HepG2 (cell line): Measurements from ENCODE around the gene AMBRA1. TPM values are rescaled to one million over a fixed set of nuclear protein-coding genes. Genes with fewer than 3 reads are reported as not detected.

ENCODE experiments used
- ARID2 ChIP-seq: sonication (generic); formaldehyde crosslinking; IDR thresholded peaks from 2 replicates; pipeline ENCODE4 v1.8.1; 2022; ENCODE audit warnings: mild to moderate bottlenecking, missing genetic modification reagents, borderline replicate concordance
- BORCS8-MEF2B ChIP-seq: sonication (generic); formaldehyde crosslinking; IDR thresholded peaks from 2 replicates; pipeline ENCODE4 v1.8.0; 2022; ENCODE audit warnings: mild to moderate bottlenecking, missing genetic modification reagents
- CENPT ChIP-seq: sonication (generic); formaldehyde crosslinking; IDR thresholded peaks from 2 replicates; pipeline ENCODE4 v1.8.0; 2022; ENCODE audit warnings: low read depth, mild to moderate bottlenecking, moderate library complexity, missing genetic modification reagents
- EP300 ChIP-seq, 3 experiments: sonication (generic) in 1 of 3; formaldehyde crosslinking in 1 of 3; IDR thresholded peaks; 2 replicates each; pipeline versions ENCODE4 v1.5.1 to v1.6.1; 2011 to 2020; ENCODE audit warnings: low read depth in 2 of 3, low read length in 2 of 3, borderline replicate concordance in 1 of 3, improper control_type of control experiment in 1 of 3, mild to moderate bottlenecking in 1 of 3, missing genetic modification reagents in 1 of 3, moderate library complexity in 1 of 3
- HNRNPUL1 ChIP-seq: fragments of 200-400 bp; formaldehyde crosslinking; IDR thresholded peaks from 2 replicates; pipeline ENCODE4 v1.6.1; 2017; ENCODE audit warnings: low read depth, mild to moderate bottlenecking, low read length, moderate library complexity
- HOXA3 ChIP-seq: sonication (generic); formaldehyde crosslinking; IDR thresholded peaks from 2 replicates; pipeline ENCODE4 v1.5.0; 2020; ENCODE audit warnings: missing genetic modification reagents
- KAT7 ChIP-seq: IDR thresholded peaks from 2 replicates; pipeline ENCODE4 v1.6.1; 2018; ENCODE audit warnings: borderline replicate concordance, missing compliant biosample characterization
- KLF11 ChIP-seq: IDR thresholded peaks from 2 replicates; pipeline ENCODE4 v1.6.1; 2016; ENCODE audit warnings: missing compliant biosample characterization
- MTA3 ChIP-seq: sonication (generic); formaldehyde crosslinking; IDR thresholded peaks from 2 replicates; pipeline ENCODE4 v1.4.0; 2020; ENCODE audit warnings: missing genetic modification reagents
- PPARG ChIP-seq: conservative IDR thresholded peaks from 2 replicates; pipeline ENCODE4 v1.6.1; 2016; ENCODE audit warnings: missing biosample characterization, missing genetic modification reagents
- REL ChIP-seq: sonication (generic); formaldehyde crosslinking; conservative IDR thresholded peaks from 2 replicates; pipeline ENCODE4 v1.8.0; 2022; ENCODE audit warnings: mild to moderate bottlenecking, missing genetic modification reagents, moderate library complexity
- RXRA ChIP-seq: sonication (generic); formaldehyde crosslinking; IDR thresholded peaks from 2 replicates; pipeline ENCODE4 v1.5.1; 2020; ENCODE audit warnings: missing genetic modification reagents
- SMYD3 ChIP-seq: sonication (generic); formaldehyde crosslinking; IDR thresholded peaks from 2 replicates; pipeline ENCODE4 v1.8.1; 2023; ENCODE audit warnings: mild to moderate bottlenecking, missing genetic modification reagents
- TBX3 ChIP-seq: fragments of 450-650 bp; IDR thresholded peaks from 2 replicates; pipeline ENCODE4 v1.6.1; 2017; ENCODE audit warnings: antibody characterized with exemption, mild to moderate bottlenecking, inconsistent platforms, borderline replicate concordance
- TRAFD1 ChIP-seq: sonication (generic); formaldehyde crosslinking; IDR thresholded peaks from 2 replicates; pipeline ENCODE4 v1.5.1; 2020; ENCODE audit warnings: missing genetic modification reagents, mild to moderate bottlenecking, borderline replicate concordance
- ZKSCAN1 ChIP-seq: fragments of 150-350 bp; IDR thresholded peaks from 2 replicates; pipeline ENCODE4 v1.6.1; 2014; ENCODE audit warnings: low read length
- ZNF142 ChIP-seq: sonication (generic); formaldehyde crosslinking; IDR thresholded peaks from 2 replicates; pipeline ENCODE4 v1.4.0; 2020; ENCODE audit warnings: missing genetic modification reagents
- polyA plus RNA-seq, 8 experiments: library from polyadenylated mRNA; depleted of rRNA in 3 of 8; stranded (reverse) in 7 of 8; unstranded in 1 of 8; fragments of >200 nt; fragmentation: Illumina TruSeq in 4 of 8; extraction: Trizol in 4 of 8; gene quantifications; 2 replicates each; pipeline versions ENCODE4 v1.2.1 to v1.2.3, GENCODE V29; 2011 to 2016; ENCODE audit warnings: low read depth in 4 of 8, missing spikeins in 1 of 8, mixed read lengths in 1 of 8; ENCODE audit not compliant: insufficient read depth in 1 of 8
- total RNA-seq, 5 experiments: library from RNA; depleted of rRNA; stranded (reverse); fragments of >200 nt; fragmentation: Illumina TruSeq; extraction: Trizol; gene quantifications; 2 replicates each; pipeline ENCODE4 v1.2.3, GENCODE V29; 2016; ENCODE audit warnings: low read depth in 1 of 5
- TF ChIP-seq, protein P1 (sequence below): sonication (generic); formaldehyde crosslinking; IDR thresholded peaks from 2 replicates; pipeline ENCODE4 v1.4.0; 2020; ENCODE audit warnings: missing genetic modification reagents
- TF ChIP-seq, protein P2 (sequence below): sonication (generic); formaldehyde crosslinking; IDR thresholded peaks from 2 replicates; pipeline ENCODE4 v1.5.0; 2020; ENCODE audit warnings: mild to moderate bottlenecking, missing genetic modification reagents

The AMBRA1 gene
- total and polyA plus RNA-seq, 2 of the 13 experiments (the other 11 are each of a cell fraction or from before 2014, with no cell fraction given) = 15.7 to 26.0 TPM

DNA sequence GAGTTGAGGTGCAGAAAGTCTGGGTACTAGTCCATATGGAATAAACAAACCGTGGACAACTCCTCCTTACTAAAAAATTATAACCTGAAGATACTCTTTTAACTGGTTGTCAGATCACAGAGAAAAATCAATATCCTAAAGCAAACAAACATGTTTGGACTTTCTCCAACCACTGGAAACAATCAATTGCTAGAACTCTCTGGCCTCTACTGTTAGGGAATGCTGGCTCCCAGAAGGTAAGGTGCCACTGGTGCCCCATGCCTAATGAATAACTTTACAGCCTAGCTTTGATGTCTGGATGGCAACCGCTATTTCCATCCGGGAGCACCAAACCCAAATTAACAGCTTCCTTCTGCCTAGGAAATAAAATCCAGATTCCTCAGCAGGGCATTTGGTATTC lies 74.5 kb downstream of the AMBRA1 start (continued):
- no peak for TF ChIP-seq TRAFD1
- no peak for TF ChIP-seq RXRA (CRISPR knock-in tag)
- no peak for TF ChIP-seq REL
- TF ChIP-seq EP300 (IDR thresholded peaks at IDR 0.05; ENCODE audit: low read depth in 2 of 2, low read length in 2 of 2) = peak in 1 of 2 experiments; percentile 39; a peak in 1 of 4 replicates
- no peak for TF ChIP-seq EP300 (CRISPR knock-in tag; IDR thresholded peaks at IDR 0.05; ENCODE audit: borderline replicate concordance)
- no peak for TF ChIP-seq ARID2 (CRISPR knock-in tag)
- no peak for TF ChIP-seq SMYD3 (CRISPR knock-in tag)
- TF ChIP-seq HOXA3 (CRISPR knock-in tag) = no peak
- no peak for TF ChIP-seq CENPT (CRISPR knock-in tag)
- TF ChIP-seq KLF11 = no peak
- no peak for TF ChIP-seq ZKSCAN1
- TF ChIP-seq MTA3 (CRISPR knock-in tag) = no peak
- TF ChIP-seq KAT7 (CRISPR knock-in tag) = no peak
- TF ChIP-seq TBX3 = peak; percentile 60; the same call in 1 of the 2 replicates
- TF ChIP-seq ZNF142 (CRISPR knock-in tag) = no peak
- TF ChIP-seq, protein P1, sequence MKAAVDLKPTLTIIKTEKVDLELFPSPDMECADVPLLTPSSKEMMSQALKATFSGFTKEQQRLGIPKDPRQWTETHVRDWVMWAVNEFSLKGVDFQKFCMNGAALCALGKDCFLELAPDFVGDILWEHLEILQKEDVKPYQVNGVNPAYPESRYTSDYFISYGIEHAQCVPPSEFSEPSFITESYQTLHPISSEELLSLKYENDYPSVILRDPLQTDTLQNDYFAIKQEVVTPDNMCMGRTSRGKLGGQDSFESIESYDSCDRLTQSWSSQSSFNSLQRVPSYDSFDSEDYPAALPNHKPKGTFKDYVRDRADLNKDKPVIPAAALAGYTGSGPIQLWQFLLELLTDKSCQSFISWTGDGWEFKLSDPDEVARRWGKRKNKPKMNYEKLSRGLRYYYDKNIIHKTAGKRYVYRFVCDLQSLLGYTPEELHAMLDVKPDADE = no peak
- TF ChIP-seq PPARG (CRISPR knock-in tag) = 0 out of 2 replicates have a peak, but pooled peaks have one; percentile 19
- no peak for TF ChIP-seq BORCS8-MEF2B
- TF ChIP-seq HNRNPUL1 = no peak
- TF ChIP-seq, protein P2, sequence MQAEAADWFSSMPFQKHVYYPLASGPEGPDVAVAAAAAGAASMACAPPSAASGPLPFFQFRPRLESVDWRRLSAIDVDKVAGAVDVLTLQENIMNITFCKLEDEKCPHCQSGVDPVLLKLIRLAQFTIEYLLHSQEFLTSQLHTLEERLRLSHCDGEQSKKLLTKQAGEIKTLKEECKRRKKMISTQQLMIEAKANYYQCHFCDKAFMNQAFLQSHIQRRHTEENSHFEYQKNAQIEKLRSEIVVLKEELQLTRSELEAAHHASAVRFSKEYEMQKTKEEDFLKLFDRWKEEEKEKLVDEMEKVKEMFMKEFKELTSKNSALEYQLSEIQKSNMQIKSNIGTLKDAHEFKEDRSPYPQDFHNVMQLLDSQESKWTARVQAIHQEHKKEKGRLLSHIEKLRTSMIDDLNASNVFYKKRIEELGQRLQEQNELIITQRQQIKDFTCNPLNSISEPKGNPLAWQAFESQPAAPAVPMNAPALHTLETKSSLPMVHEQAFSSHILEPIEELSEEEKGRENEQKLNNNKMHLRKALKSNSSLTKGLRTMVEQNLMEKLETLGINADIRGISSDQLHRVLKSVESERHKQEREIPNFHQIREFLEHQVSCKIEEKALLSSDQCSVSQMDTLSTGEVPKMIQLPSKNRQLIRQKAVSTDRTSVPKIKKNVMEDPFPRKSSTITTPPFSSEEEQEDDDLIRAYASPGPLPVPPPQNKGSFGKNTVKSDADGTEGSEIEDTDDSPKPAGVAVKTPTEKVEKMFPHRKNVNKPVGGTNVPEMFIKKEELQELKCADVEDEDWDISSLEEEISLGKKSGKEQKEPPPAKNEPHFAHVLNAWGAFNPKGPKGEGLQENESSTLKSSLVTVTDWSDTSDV = no peak
